Heart right ventricle (tissue), 16 donors: ENCODE measurements around the gene TRABD2B. TPM values are rescaled to one million over a fixed set of nuclear protein-coding genes. Genes with fewer than 3 reads are reported as not detected.

Source experiments
- ATAC-seq, 8 donors: fragments of 200-7000 bp; cut with Tn5 transposase; one replicate each; pipeline ENCODE4 v1.9.1; 2020; ENCODE audit warnings: mild to moderate bottlenecking in 8 of 8, moderate library complexity in 8 of 8, moderate number of reproducible peaks in 1 of 8
- DNase-seq, 2 donors: peaks; one replicate each; pipeline ENCODE4 v3.0.0-alpha.2; 2020
- H3K27ac ChIP-seq, 10 donors: fragments of 200-600 bp; sonication (generic) in 2 of 10; one replicate each; pipeline versions ENCODE4 v1.5.0 to v1.8.0; 2020 to 2022; ENCODE audit warnings: mild to moderate bottlenecking in 3 of 10
- H3K27me3 ChIP-seq, 7 donors: fragments of 200-600 bp; one replicate each; pipeline ENCODE4 v1.8.0; 2021 to 2022; ENCODE audit warnings: mild to moderate bottlenecking in 2 of 7
- H3K36me3 ChIP-seq, 9 donors: fragments of 200-600 bp; sonication (generic) in 1 of 9; one replicate each; pipeline versions ENCODE4 v1.5.0 to v1.8.0; 2020 to 2022; ENCODE audit warnings: mild to moderate bottlenecking in 2 of 9
- H3K4me1 ChIP-seq, 9 donors: fragments of 200-600 bp; sonication (generic) in 1 of 9; one replicate each; pipeline versions ENCODE4 v1.5.0 to v1.8.0; 2020 to 2022; ENCODE audit warnings: mild to moderate bottlenecking in 4 of 9
- H3K4me3 ChIP-seq, 10 donors: fragments of 200-600 bp; sonication (generic) in 2 of 10; one replicate each; pipeline versions ENCODE4 v1.5.0 to v1.8.0; 2020 to 2022; ENCODE audit warnings: mild to moderate bottlenecking in 7 of 10, moderate library complexity in 2 of 10
- H3K9me3 ChIP-seq, 11 donors: fragments of 200-600 bp in 10 of 11; sonication (generic) in 2 of 11; one replicate each; pipeline versions ENCODE4 v1.5.0 to v1.8.0; 2013 to 2022; ENCODE audit warnings: mild to moderate bottlenecking in 2 of 11, control low read depth in 1 of 11, moderate library complexity in 1 of 11
- WGBS, 2 donors: extraction: QIAGEN DNeasy Blood & Tissue Kit; methylation state at CpG; one replicate each; pipeline ENCODE4 v1.1.7; 2013; ENCODE audit warnings: inconsistent platforms in 1 of 2; 5-methylcytosine and 5-hydroxymethylcytosine counted together
- intact Hi-C, 10 donors: fragments of 100-400 bp; cut with DNase I; formaldehyde crosslinking; loops; one replicate each; pipeline versions ENCODE4 v1.11.1 to v1.14.2; 2022
- polyA plus RNA-seq, 2 donors: library from polyadenylated mRNA; stranded (reverse); fragments of 200-250 nt; gene quantifications; one replicate each; pipeline ENCODE4 v1.2.3, GENCODE V29; 2013
- total RNA-seq, 10 donors: library from RNA; stranded (reverse); fragmentation: NEBNext Ultra II Directional in 3 of 10; extraction: Animal tissue kit (Norgen Biotek cat#: 25700) in 3 of 10; gene quantifications; one replicate each; pipeline versions ENCODE4 v1.2.1 to v1.2.4, GENCODE V29; 2021 to 2023
- TF ChIP-seq, protein P1 (sequence below), 9 donors: fragments of 200-600 bp; sonication (generic) in 2 of 9; IDR thresholded peaks; one replicate each; pipeline versions ENCODE4 v1.5.0 to v1.8.0; 2021 to 2022; ENCODE audit warnings: antibody characterized with exemption in 9 of 9, mild to moderate bottlenecking in 5 of 9, moderate library complexity in 1 of 9
- donor health status: Arrhythmogenic right ventricular cardiomyopathy.
- donor health status: ischemic (EF 13 %, LVEDD 7.1; RV severe dilation, severe dysfunction).
- donor health status: healthy with polysubstance abuse.
- donor health status: DM: no; HTN: yes; CAD: no.
- donor health status: DM: no; HTN: no; CAD: no.
- donor health status: ischemic (EF 25% LVEDD 6.9; RV normal size, moderate dysfunction).
- donor health status: ischemic (EF 25% LVEDD 5.7; RV mildly dilated, moderate dysfunction).
- donor health status: healthy.
- donor health status: DM: yes; HTN: yes; CAD: no.
- donor health status: Ischemic cardiomyopathy.
- donor health status: ischemic (EF 35%, LVEDD 5.7; RV mildly dilated, moderate dysfunction).
- donor health status: nonischemic (EF 11% LVEDD 7.7; RV severe dilation, severe dysfunction).
- donor health status: DM: yes; HTN: yes; CAD: no.
- donor health status: PGD.
- donor health status: ischemic (EF 29% LVEDD 5.4; RV normal size, mild dysfunction).
- donor health status: nonischemic (EF 23%, LVEDD 6.1; RV moderate dilation, normal function).

Gene TRABD2B
- total and polyA plus RNA-seq, 12 donors, result 0.21 to 1.1 (median 0.53) TPM

DNA sequence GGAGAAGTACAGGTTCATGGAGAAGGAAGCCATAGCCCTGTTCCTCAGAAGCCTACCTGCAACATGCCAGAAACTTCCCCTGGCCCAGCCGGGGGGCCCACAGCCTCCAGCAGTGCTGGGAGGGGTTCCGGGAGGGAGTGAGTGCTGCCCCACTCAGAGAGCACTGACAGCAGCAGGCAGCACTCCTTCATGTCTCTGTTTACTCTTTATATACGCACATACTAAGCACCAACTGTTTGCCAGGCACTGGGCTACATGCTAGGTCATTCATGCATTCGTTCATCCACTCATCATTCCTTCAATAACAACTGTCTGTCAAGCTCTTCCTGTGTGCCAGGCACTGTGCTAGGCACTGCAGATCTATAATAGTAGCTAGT is 120.6 kb downstream of the TRABD2B start:
- TF ChIP-seq, protein P1, sequence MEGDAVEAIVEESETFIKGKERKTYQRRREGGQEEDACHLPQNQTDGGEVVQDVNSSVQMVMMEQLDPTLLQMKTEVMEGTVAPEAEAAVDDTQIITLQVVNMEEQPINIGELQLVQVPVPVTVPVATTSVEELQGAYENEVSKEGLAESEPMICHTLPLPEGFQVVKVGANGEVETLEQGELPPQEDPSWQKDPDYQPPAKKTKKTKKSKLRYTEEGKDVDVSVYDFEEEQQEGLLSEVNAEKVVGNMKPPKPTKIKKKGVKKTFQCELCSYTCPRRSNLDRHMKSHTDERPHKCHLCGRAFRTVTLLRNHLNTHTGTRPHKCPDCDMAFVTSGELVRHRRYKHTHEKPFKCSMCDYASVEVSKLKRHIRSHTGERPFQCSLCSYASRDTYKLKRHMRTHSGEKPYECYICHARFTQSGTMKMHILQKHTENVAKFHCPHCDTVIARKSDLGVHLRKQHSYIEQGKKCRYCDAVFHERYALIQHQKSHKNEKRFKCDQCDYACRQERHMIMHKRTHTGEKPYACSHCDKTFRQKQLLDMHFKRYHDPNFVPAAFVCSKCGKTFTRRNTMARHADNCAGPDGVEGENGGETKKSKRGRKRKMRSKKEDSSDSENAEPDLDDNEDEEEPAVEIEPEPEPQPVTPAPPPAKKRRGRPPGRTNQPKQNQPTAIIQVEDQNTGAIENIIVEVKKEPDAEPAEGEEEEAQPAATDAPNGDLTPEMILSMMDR (IDR thresholded peaks at IDR 0.05), result no peak
- H3K4me1 ChIP-seq, result peaks cover 3 to 29% (median 12%) of the 10 kb centered on the region in 9 donors
- H3K27me3 ChIP-seq, result no peaks in the 10 kb centered on the region
- no peak for DNase-seq
- no peaks in the 10 kb centered on the region for H3K36me3 ChIP-seq
- 92 to 95% methylated on average over 4 of the region's 4 CpGs for WGBS, 2 donors
- intact Hi-C loops, result no loop called here
- no peak overlapping the region for H3K27ac ChIP-seq
- H3K4me3 ChIP-seq, result no peak overlapping the region
- peak in 1 of 8 donors; percentile 35 for ATAC-seq
- H3K9me3 ChIP-seq, result no peaks in the 10 kb centered on the region

- intact Hi-C loops, result no loop called here
- 73 to 82% methylated on average over 5 of the region's 5 CpGs for WGBS, 2 donors
- H3K9me3 ChIP-seq, result no peaks in the 10 kb centered on the region
- TF ChIP-seq, protein P1 (IDR thresholded peaks at IDR 0.05), result no peak
- H3K4me1 ChIP-seq, result peaks cover 3 to 29% (median 12%) of the 10 kb centered on the region in 9 donors
- H3K4me3 ChIP-seq, result no peak overlapping the region
- H3K27me3 ChIP-seq, result no peaks in the 10 kb centered on the region
- no peaks in the 10 kb centered on the region for H3K36me3 ChIP-seq
- no peak overlapping the region for H3K27ac ChIP-seq
- DNase-seq (no peak), ATAC-seq (peak in 5 of 8 donors; percentile 45 to 72 (median 55))
Measured at GRCh38 chr1:47875831-47876586, 121.2 kb downstream of the TRABD2B start.

DNA sequence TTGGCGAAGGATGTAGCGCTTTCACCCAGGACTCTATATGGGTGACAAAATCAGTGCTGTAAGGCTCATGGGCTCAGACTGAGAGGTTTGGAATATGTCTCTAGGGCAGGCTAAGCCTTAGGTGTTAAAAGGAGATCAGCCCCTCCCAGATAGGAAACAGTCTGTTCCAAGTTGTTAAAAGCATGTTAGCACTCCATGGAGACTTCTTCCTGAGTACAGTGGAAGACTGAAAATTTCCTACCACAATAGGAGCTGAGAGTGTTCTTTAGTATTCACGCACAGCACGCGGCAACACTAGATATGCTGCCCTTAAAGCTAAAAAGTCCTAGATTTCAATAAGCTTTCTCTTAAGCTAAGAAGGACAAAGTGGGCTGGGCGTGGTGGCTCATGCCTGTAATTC is 122.1 kb downstream of the TRABD2B start:
- H3K27ac ChIP-seq, result no peak overlapping the region
- WGBS, 2 donors, result 65 to 69% methylated on average over 6 of the region's 6 CpGs
- intact Hi-C loops, result no loop called here

GRCh38 chr1:47873337-47873736 is 123.8 kb downstream of the TRABD2B start:
- H3K27me3 ChIP-seq, result peaks cover 0 to 3% (median 0%) of the 10 kb centered on the region in 7 donors
- no peak overlapping the region for H3K4me3 ChIP-seq
- WGBS, 2 donors, result 73 to 81% methylated on average over 6 of the region's 6 CpGs
- ATAC-seq (no peak), DNase-seq (no peak)
- H3K27ac ChIP-seq, result no peak overlapping the region
- intact Hi-C loops, result no loop called here
- no peaks in the 10 kb centered on the region for H3K36me3 ChIP-seq
- no peaks in the 10 kb centered on the region for H3K9me3 ChIP-seq
- H3K4me1 ChIP-seq, result peaks cover 3 to 29% (median 12%) of the 10 kb centered on the region in 9 donors
- TF ChIP-seq, protein P1 (IDR thresholded peaks at IDR 0.05), result no peak

More for the DNA sequence above, 122.1 kb downstream of the TRABD2B start:
- Histone ChIP-seq H3K4me3 (no peak overlapping the region), H3K4me1 (peaks cover 3 to 29% (median 12%) of the 10 kb centered on the region in 9 donors), H3K9me3 (no peaks in the 10 kb centered on the region), H3K36me3 (no peaks in the 10 kb centered on the region), H3K27me3 (no peaks in the 10 kb centered on the region)
- peak in 1 of 8 donors; percentile 20 for ATAC-seq
- TF ChIP-seq, protein P1 (IDR thresholded peaks at IDR 0.05), result no peak
- no peak for DNase-seq
